ENCODE data around the gene ARAP2.

The ARAP2 gene

DNA sequence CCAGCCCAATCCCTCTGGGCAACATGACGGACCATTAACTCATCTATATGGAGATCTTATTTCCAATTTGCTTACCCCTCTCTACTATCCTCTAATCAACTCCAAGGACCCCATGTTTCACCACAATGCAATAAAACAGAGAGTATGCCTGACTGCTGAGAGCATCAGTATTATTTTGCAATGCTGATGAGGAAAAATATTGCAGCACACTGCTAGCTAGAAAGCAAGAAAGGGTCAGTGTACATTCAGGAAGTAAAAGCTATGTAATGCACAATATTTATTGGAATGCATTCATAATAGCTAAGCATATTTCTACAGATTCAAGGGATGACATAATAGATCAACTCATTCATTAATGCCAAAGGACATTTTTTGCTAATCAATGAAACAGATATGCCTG is 33.2 kb downstream of the ARAP2 start:
- no peak overlapping the region for H3K27ac Mint-ChIP-seq
- peaks cover 51% of the 10 kb centered on the region for H3K4me1 Mint-ChIP-seq
- no peak overlapping the region for H3K4me3 Mint-ChIP-seq
- no peaks in the 10 kb centered on the region for H3K9me3 Mint-ChIP-seq
- peaks cover 27% of the 10 kb centered on the region for H3K36me3 Mint-ChIP-seq
- H3K27me3 Mint-ChIP-seq, result no peaks in the 10 kb centered on the region

GRCh38 chr4:36209941-36210649 is 34.2 kb downstream of the ARAP2 start:
- H3K27me3 Mint-ChIP-seq, result no peaks in the 10 kb centered on the region
- H3K27ac Mint-ChIP-seq, result peak overlapping the region; percentile 47
- no peaks in the 10 kb centered on the region for H3K9me3 Mint-ChIP-seq
- peaks cover 27% of the 10 kb centered on the region for H3K36me3 Mint-ChIP-seq
- H3K4me1 Mint-ChIP-seq, result peaks cover 51% of the 10 kb centered on the region
- no peak overlapping the region for H3K4me3 Mint-ChIP-seq

- Mint-ChIP-seq H3K4me3 (no peak overlapping the region), H3K27me3 (no peaks in the 10 kb centered on the region), H3K27ac (peak overlapping the region; percentile 19), H3K9me3 (no peaks in the 10 kb centered on the region), H3K4me1 (peaks cover 45% of the 10 kb centered on the region), H3K36me3 (peaks cover 25% of the 10 kb centered on the region)
Observed at GRCh38 chr4:36208893-36209473, 35.3 kb downstream of the ARAP2 start.

GRCh38 chr4:36207831-36208520 is 36.3 kb downstream of the ARAP2 start:
- H3K36me3 Mint-ChIP-seq, result peaks cover 26% of the 10 kb centered on the region
- peaks cover 38% of the 10 kb centered on the region for H3K4me1 Mint-ChIP-seq
- no peak overlapping the region for H3K27ac Mint-ChIP-seq
- peak overlapping the region; percentile 45 for H3K4me3 Mint-ChIP-seq
- H3K27me3 Mint-ChIP-seq, result no peaks in the 10 kb centered on the region
- H3K9me3 Mint-ChIP-seq, result no peaks in the 10 kb centered on the region

- Mint-ChIP-seq H3K36me3 (peaks cover 22% of the 10 kb centered on the region), H3K27me3 (no peaks in the 10 kb centered on the region), H3K27ac (no peak overlapping the region), H3K4me1 (peaks cover 36% of the 10 kb centered on the region), H3K9me3 (no peaks in the 10 kb centered on the region), H3K4me3 (no peak overlapping the region)
Observed at GRCh38 chr4:36207367-36207766, 36.9 kb downstream of the ARAP2 start.

- Mint-ChIP-seq H3K36me3 (peaks cover 22% of the 10 kb centered on the region), H3K27me3 (no peaks in the 10 kb centered on the region), H3K4me1 (peaks cover 36% of the 10 kb centered on the region), H3K4me3 (no peak overlapping the region), H3K9me3 (no peaks in the 10 kb centered on the region), H3K27ac (no peak overlapping the region)
Observed at GRCh38 chr4:36206603-36207311, 37.6 kb downstream of the ARAP2 start.

GRCh38 chr4:36206012-36206411 is 38.3 kb downstream of the ARAP2 start:
- no peaks in the 10 kb centered on the region for H3K27me3 Mint-ChIP-seq
- no peak overlapping the region for H3K4me3 Mint-ChIP-seq
- H3K4me1 Mint-ChIP-seq, result peaks cover 36% of the 10 kb centered on the region
- H3K9me3 Mint-ChIP-seq, result no peaks in the 10 kb centered on the region
- H3K36me3 Mint-ChIP-seq, result peaks cover 22% of the 10 kb centered on the region
- no peak overlapping the region for H3K27ac Mint-ChIP-seq

DNA sequence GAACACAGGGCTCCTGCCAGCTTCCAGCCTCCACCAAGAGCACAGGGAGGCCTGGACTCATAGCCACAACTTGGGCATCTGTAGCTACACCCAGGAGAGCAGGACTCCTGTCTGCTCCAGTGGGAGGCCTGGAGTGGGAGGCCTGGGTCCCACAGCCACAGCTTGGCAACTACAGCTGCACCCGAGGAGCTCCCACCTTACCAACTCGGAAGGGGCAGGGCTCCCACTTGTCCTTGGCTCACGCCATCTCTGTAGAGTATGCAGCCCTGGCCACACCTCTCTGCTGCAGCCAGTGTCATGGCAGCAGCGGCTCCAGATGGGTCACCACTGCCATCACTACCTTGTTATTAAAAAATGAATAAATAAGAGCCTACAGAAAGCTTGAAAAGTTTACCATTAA is 45.5 kb downstream of the ARAP2 start:
- peaks cover 19% of the 10 kb centered on the region for H3K4me1 Mint-ChIP-seq
- no peak overlapping the region for H3K4me3 Mint-ChIP-seq
- H3K9me3 Mint-ChIP-seq, result no peaks in the 10 kb centered on the region
- H3K27ac Mint-ChIP-seq, result no peak overlapping the region
- peaks cover 9% of the 10 kb centered on the region for H3K36me3 Mint-ChIP-seq
- no peaks in the 10 kb centered on the region for H3K27me3 Mint-ChIP-seq

GRCh38 chr4:36198068-36198808 is 46.1 kb downstream of the ARAP2 start:
- no peaks in the 10 kb centered on the region for H3K27me3 Mint-ChIP-seq
- peaks cover 19% of the 10 kb centered on the region for H3K4me1 Mint-ChIP-seq

GRCh38 chr4:36197501-36197900 is 46.8 kb downstream of the ARAP2 start:
- H3K27me3 Mint-ChIP-seq, result no peaks in the 10 kb centered on the region
- H3K9me3 Mint-ChIP-seq, result no peaks in the 10 kb centered on the region
- H3K4me1 Mint-ChIP-seq, result peaks cover 23% of the 10 kb centered on the region
- H3K27ac Mint-ChIP-seq, result no peak overlapping the region
- no peak overlapping the region for H3K4me3 Mint-ChIP-seq
- peaks cover 8% of the 10 kb centered on the region for H3K36me3 Mint-ChIP-seq

More at GRCh38 chr4:36198068-36198808, 46.1 kb downstream of the ARAP2 start:
- Mint-ChIP-seq H3K27ac (no peak overlapping the region), H3K36me3 (peaks cover 7% of the 10 kb centered on the region), H3K4me3 (no peak overlapping the region), H3K9me3 (no peaks in the 10 kb centered on the region)

GRCh38 chr4:36196145-36196913 is 48.0 kb downstream of the ARAP2 start:
- no peak overlapping the region for H3K4me3 Mint-ChIP-seq
- H3K27me3 Mint-ChIP-seq, result no peaks in the 10 kb centered on the region
- H3K4me1 Mint-ChIP-seq, result peaks cover 28% of the 10 kb centered on the region
- peaks cover 10% of the 10 kb centered on the region for H3K36me3 Mint-ChIP-seq
- no peaks in the 10 kb centered on the region for H3K9me3 Mint-ChIP-seq
- no peak overlapping the region for H3K27ac Mint-ChIP-seq

GRCh38 chr4:36192922-36193321 is 51.4 kb downstream of the ARAP2 start:
- H3K27ac Mint-ChIP-seq, result no peak overlapping the region
- no peaks in the 10 kb centered on the region for H3K27me3 Mint-ChIP-seq
- H3K4me1 Mint-ChIP-seq, result peaks cover 48% of the 10 kb centered on the region
- no peaks in the 10 kb centered on the region for H3K9me3 Mint-ChIP-seq
- peaks cover 14% of the 10 kb centered on the region for H3K36me3 Mint-ChIP-seq
- no peak overlapping the region for H3K4me3 Mint-ChIP-seq

DNA sequence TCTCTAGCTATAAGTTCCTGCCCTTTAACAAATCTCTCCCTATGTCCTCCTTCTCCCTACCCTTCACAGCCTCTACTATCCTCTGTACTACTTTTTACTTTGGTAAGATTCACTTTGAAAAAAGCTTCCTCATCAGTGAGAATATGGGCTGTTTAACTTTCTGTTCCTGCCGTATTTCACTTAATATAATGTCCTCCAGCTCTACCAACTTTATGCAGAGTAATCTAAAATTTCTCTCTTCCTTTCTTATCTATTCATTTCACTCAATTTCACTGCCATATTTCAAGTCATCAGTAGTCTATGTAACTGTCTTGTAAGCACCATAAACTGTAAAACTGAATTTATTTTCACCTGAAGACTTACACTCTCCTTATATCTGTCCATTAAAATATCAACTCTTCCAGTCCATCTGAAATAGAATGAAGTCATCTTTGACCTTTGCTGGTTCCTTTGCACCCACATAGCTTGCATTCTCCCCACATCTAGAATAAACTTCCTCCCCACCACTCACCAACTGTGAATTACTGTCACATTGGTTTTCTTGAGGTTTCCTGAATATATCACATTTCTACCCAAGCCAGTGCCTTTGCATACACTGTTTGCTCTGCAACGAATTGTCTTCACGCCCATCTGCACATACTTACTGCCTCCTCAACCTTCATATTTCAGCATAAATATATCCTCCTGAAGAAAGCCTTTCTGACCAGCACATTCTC is 54.6 kb downstream of the ARAP2 start:
- no peaks in the 10 kb centered on the region for H3K27me3 Mint-ChIP-seq
- peak overlapping the region; percentile 66 for H3K27ac Mint-ChIP-seq
- peaks cover 28% of the 10 kb centered on the region for H3K4me1 Mint-ChIP-seq

GRCh38 chr4:36187723-36188333 is 56.5 kb downstream of the ARAP2 start:
- Mint-ChIP-seq H3K4me3 (no peak overlapping the region), H3K9me3 (no peaks in the 10 kb centered on the region), H3K27ac (no peak overlapping the region), H3K4me1 (peaks cover 25% of the 10 kb centered on the region), H3K27me3 (no peaks in the 10 kb centered on the region), H3K36me3 (peaks cover 10% of the 10 kb centered on the region)

More for the DNA sequence above, 54.6 kb downstream of the ARAP2 start:
- Mint-ChIP-seq H3K36me3 (peaks cover 13% of the 10 kb centered on the region), H3K9me3 (no peaks in the 10 kb centered on the region), H3K4me3 (no peak overlapping the region)
